H1 (cell line): ENCODE measurements around the gene ERVW-1. TPM values are rescaled to one million over a fixed set of nuclear protein-coding genes. Genes with fewer than 3 reads are reported as not detected.

Source experiments
- CTCF ChIA-PET: fragments of 300-600 bp; sonication (Branson Sonifier 250); formaldehyde crosslinking; loops from one replicate; lab custom pipeline; 2021; ENCODE audit not compliant: partially characterized antibody; lab: Charles Lee
- POLR2A ChIA-PET: fragments of 300-600 bp; sonication (Branson Sonifier 250); formaldehyde crosslinking; loops from one replicate; lab custom pipeline; 2021; ENCODE audit warnings: inconsistent platforms; ENCODE audit not compliant: partially characterized antibody; lab: Charles Lee
- DNase-seq, 2 experiments: peaks; one replicate each; pipeline versions ENCODE4 v3.0.0 to v3.0.0-alpha.2; 2010 to 2022; ENCODE audit warnings: low spot score in 2 of 2, low read depth in 1 of 2, mixed read lengths in 1 of 2
- FAIRE-seq: peaks from 2 replicates; lab custom pipeline; 2011; peaks lifted over from hg19 to GRCh38; lab: Jason Lieb, UNC
- H2AFZ ChIP-seq: 2 replicates; pipeline ENCODE4 v1.8.1; 2012; ENCODE audit warnings: low read length, inconsistent platforms
- H2AK5ac ChIP-seq: 2 replicates; pipeline ENCODE4 v1.6.1; 2013; ENCODE audit warnings: low read depth, low read length
- H2BK120ac ChIP-seq: replicated peaks from 2 replicates; pipeline ENCODE3; 2013; ENCODE audit warnings: low read depth, low read length, inconsistent platforms
- H2BK12ac ChIP-seq: 2 replicates; pipeline ENCODE4 v1.6.1; 2013; ENCODE audit warnings: low read depth, low read length
- H2BK15ac ChIP-seq: 2 replicates; pipeline ENCODE4 v1.6.1; 2013; ENCODE audit warnings: low read length
- H2BK20ac ChIP-seq: 2 replicates; pipeline ENCODE4 v1.6.1; 2013; ENCODE audit warnings: low read length
- H2BK5ac ChIP-seq: 2 replicates; pipeline ENCODE4 v1.6.1; 2013; ENCODE audit warnings: low read depth, low read length
- H3K14ac ChIP-seq: 2 replicates; pipeline ENCODE4 v1.6.1; 2013; ENCODE audit warnings: inconsistent platforms; ENCODE audit not compliant: insufficient read length
- H3K18ac ChIP-seq: 2 replicates; pipeline ENCODE4 v1.6.1; 2013; ENCODE audit warnings: low read length; ENCODE audit errors: extremely low read depth
- H3K23ac ChIP-seq: 2 replicates; pipeline ENCODE4 v1.6.1; 2013; ENCODE audit warnings: inconsistent platforms; ENCODE audit not compliant: insufficient read length
- H3K23me2 ChIP-seq: 2 replicates; pipeline ENCODE4 v1.6.1; 2013; ENCODE audit warnings: low read depth, low read length
- H3K27ac ChIP-seq: 2 replicates; pipeline ENCODE4 v1.6.1; 2011; ENCODE audit warnings: low read depth, low read length, inconsistent platforms
- H3K27me3 ChIP-seq, 4 experiments: replicated peaks in 1 of 4; 1 replicate in 1 of 4; 2 replicates in 3 of 4; pipeline versions ENCODE4 v1.6.1 to v1.8.1; 2011 to 2013; ENCODE audit warnings: low read length in 3 of 4, mild to moderate bottlenecking in 3 of 4, inconsistent platforms in 2 of 4, mixed read lengths in 2 of 4, moderate library complexity in 1 of 4; ENCODE audit not compliant: control insufficient read depth in 3 of 4, insufficient read depth in 3 of 4; ENCODE audit errors: extremely low read depth in 1 of 4
- H3K36me3 ChIP-seq, 4 experiments: 2 replicates each; pipeline versions ENCODE4 v1.6.1 to v1.8.1; 2011 to 2013; ENCODE audit warnings: mild to moderate bottlenecking in 4 of 4, low read length in 3 of 4, moderate library complexity in 2 of 4, control low read depth in 1 of 4, inconsistent platforms in 1 of 4; ENCODE audit not compliant: insufficient read depth in 4 of 4, control insufficient read depth in 2 of 4
- H3K4ac ChIP-seq: replicated peaks from 2 replicates; pipeline ENCODE3; 2013; ENCODE audit warnings: low read length, low read depth, mixed read lengths, inconsistent platforms; ENCODE audit not compliant: insufficient read length
- H3K4me1 ChIP-seq, 4 experiments: replicated peaks in 1 of 4; 1 replicate in 1 of 4; 2 replicates in 3 of 4; pipeline versions ENCODE4 v1.6.1 to v1.8.1; 2011 to 2013; ENCODE audit warnings: low read length in 3 of 4, inconsistent platforms in 2 of 4, mixed read lengths in 1 of 4; ENCODE audit not compliant: insufficient read depth in 4 of 4, control insufficient read depth in 3 of 4
- H3K4me2 ChIP-seq, 2 experiments: 2 replicates each; pipeline versions ENCODE4 v1.6.1 to v1.8.1; 2011 to 2013; ENCODE audit warnings: low read depth in 2 of 2, low read length in 2 of 2, control low read depth in 1 of 2, inconsistent platforms in 1 of 2, mild to moderate bottlenecking in 1 of 2; ENCODE audit not compliant: insufficient read depth in 1 of 2
- H3K4me3 ChIP-seq, 4 experiments: fragments of 200-600, 300-600 bp in 1 of 4; sonication (generic), shearing (Covaris generic), sonication (Bioruptor Twin) in 1 of 4; 2 replicates each; pipeline versions ENCODE4 v1.5.1 to v1.8.1; 2011 to 2016; ENCODE audit warnings: low read length in 4 of 4, low read depth in 3 of 4, control low read depth in 2 of 4, inconsistent platforms in 2 of 4, mild to moderate bottlenecking in 2 of 4, mixed read lengths in 1 of 4, moderate library complexity in 1 of 4; ENCODE audit not compliant: insufficient read depth in 2 of 4; ENCODE audit errors: extremely low read depth in 1 of 4
- H3K56ac ChIP-seq: replicated peaks from 2 replicates; pipeline ENCODE3; 2013; ENCODE audit warnings: low read depth, mild to moderate bottlenecking, mixed read lengths, low read length, inconsistent platforms; ENCODE audit not compliant: insufficient read length
- H3K79me1 ChIP-seq: 2 replicates; pipeline ENCODE4 v1.6.1; 2013; ENCODE audit warnings: low read depth, low read length, control low read depth
- H3K79me2 ChIP-seq, 2 experiments: 2 replicates each; pipeline versions ENCODE4 v1.6.1 to v1.8.1; 2012 to 2013; ENCODE audit warnings: low read length in 2 of 2, mild to moderate bottlenecking in 2 of 2, inconsistent platforms in 1 of 2; ENCODE audit not compliant: insufficient read depth in 2 of 2, control insufficient read depth in 1 of 2
- H3K9ac ChIP-seq, 4 experiments: replicated peaks in 1 of 4; 1 replicate in 1 of 4; 2 replicates in 3 of 4; pipeline versions ENCODE4 v1.6.1 to v1.8.1; 2011 to 2013; ENCODE audit warnings: low read depth in 3 of 4, low read length in 3 of 4, control low read depth in 2 of 4, mild to moderate bottlenecking in 2 of 4, moderate library complexity in 2 of 4, inconsistent platforms in 1 of 4; ENCODE audit errors: extremely low read depth in 1 of 4
- H3K9me3 ChIP-seq, 2 experiments: 2 replicates each; pipeline versions ENCODE4 v1.6.1 to v1.8.1; 2012 to 2013; ENCODE audit warnings: mild to moderate bottlenecking in 2 of 2, moderate library complexity in 2 of 2, control low read depth in 1 of 2, inconsistent platforms in 1 of 2, low read depth in 1 of 2, low read length in 1 of 2, mixed read lengths in 1 of 2; ENCODE audit not compliant: insufficient read depth in 2 of 2
- H4K20me1 ChIP-seq, 2 experiments: replicated peaks in 1 of 2; 2 replicates each; pipeline versions ENCODE3 to v1.8.1; 2011 to 2013; ENCODE audit warnings: inconsistent platforms in 2 of 2, low read length in 2 of 2, mild to moderate bottlenecking in 1 of 2; ENCODE audit not compliant: insufficient read depth in 2 of 2, control insufficient read depth in 1 of 2
- H4K5ac ChIP-seq: 2 replicates; pipeline ENCODE4 v1.6.1; 2013; ENCODE audit warnings: low read length, low read depth, mixed read lengths, inconsistent platforms; ENCODE audit not compliant: insufficient read length
- H4K8ac ChIP-seq: 2 replicates; pipeline ENCODE4 v1.8.0; 2013; ENCODE audit warnings: mild to moderate bottlenecking, moderate library complexity, low read length, inconsistent platforms; ENCODE audit not compliant: insufficient read depth; ENCODE audit errors: extremely low read depth
- H4K91ac ChIP-seq: replicated peaks from 2 replicates; pipeline ENCODE3; 2013; ENCODE audit warnings: low read length, mixed read lengths, inconsistent platforms; ENCODE audit not compliant: insufficient read length
- BRCA1 ChIP-seq: IDR thresholded peaks from 2 replicates; pipeline ENCODE4 v1.6.1; 2012; ENCODE audit warnings: low read depth, low read length, improper control_type of control experiment
- FOSL1 ChIP-seq: IDR thresholded peaks from 2 replicates; pipeline ENCODE4 v1.6.1; 2011; ENCODE audit warnings: mild to moderate bottlenecking, low read depth, low read length, moderate library complexity; ENCODE audit not compliant: insufficient read depth
- GTF2F1 ChIP-seq: IDR thresholded peaks from 2 replicates; pipeline ENCODE4 v1.6.1; 2012; ENCODE audit warnings: low read depth, low read length, improper control_type of control experiment, borderline replicate concordance
- SRF ChIP-seq: IDR thresholded peaks from 2 replicates; pipeline ENCODE4 v1.6.1; 2011; ENCODE audit warnings: mild to moderate bottlenecking, low read depth, low read length, moderate library complexity
- SUZ12 ChIP-seq: fragments of 200-600 bp; sonication (generic); IDR thresholded peaks from 2 replicates; pipeline ENCODE4 v1.6.1; 2012; ENCODE audit warnings: mild to moderate bottlenecking, inconsistent platforms, low read length, moderate library complexity, mixed read lengths
- WGBS, 2 experiments: shearing (Covaris generic) in 1 of 2; methylation state at CpG; one replicate each; pipeline versions ENCODE4 v1.1.6 to v1.1.7; 2013 to 2015; ENCODE audit warnings: low lambda C conversion rate in 2 of 2, mixed read lengths in 2 of 2, inconsistent platforms in 1 of 2, low coverage in 1 of 2, missing lambda C conversion rate in 1 of 2; ENCODE audit not compliant: insufficient replicate concordance in 2 of 2, insufficient coverage in 1 of 2, insufficient read length in 1 of 2; ENCODE audit errors: extremely low coverage in 1 of 2, missing lambda C conversion rate in 1 of 2; 5-methylcytosine and 5-hydroxymethylcytosine counted together
- polyA plus RNA-seq, 7 experiments: library from polyadenylated mRNA; depleted of rRNA in 3 of 7; stranded (reverse) in 5 of 7; unstranded in 2 of 7; fragments of >200 nt in 5 of 7; fragments of 200-250 nt in 2 of 7; gene quantifications; 1 replicate in 5 of 7; 2 replicates in 1 of 7; 4 replicates in 1 of 7; pipeline versions ENCODE4 v1.2.1 to v1.2.3, GENCODE V29; 2011 to 2013; ENCODE audit warnings: missing spikeins in 2 of 7, mixed read lengths in 2 of 7
- total RNA-seq: library from RNA; stranded (reverse); fragmentation: NEBNext Ultra II Directional; extraction: Animal tissue kit (Norgen Biotek cat#: 25700); gene quantifications from 2 replicates; pipeline ENCODE4 v1.2.1, GENCODE V29; 2021

Gene ERVW-1
- total and polyA plus RNA-seq, 2 of the 8 experiments (the other 6 are each of a cell fraction or from before 2014, with no cell fraction given) = 0.08 TPM; not detected in 1

- Histone ChIP-seq H3K9ac (no peak overlapping the region), H2BK5ac (no peak overlapping the region), H2AK5ac (no peak overlapping the region), H4K20me1 (peaks cover 0 to 1% of the 10 kb centered on the region in 2 experiments), H2BK12ac (no peak overlapping the region), H3K18ac (no peak overlapping the region), H3K4me3 (no peak overlapping the region), H3K27me3 (no peaks in the 10 kb centered on the region), H3K9me3 (no peaks in the 10 kb centered on the region), H2BK20ac (no peak overlapping the region), H2BK120ac (no peak overlapping the region), H2BK15ac (no peak overlapping the region), H3K4me2 (no peak overlapping the region), H3K79me1 (0 out of 2 replicates have a peak, but pooled peaks cover 2% of the 10 kb centered on the region), H2AFZ (no peak overlapping the region), H4K91ac (no peak overlapping the region), H4K8ac (no peak overlapping the region), H3K14ac (no peak overlapping the region), H3K4me1 (no peaks in the 10 kb centered on the region), H3K4ac (no peak overlapping the region), H3K23me2 (no peaks in the 10 kb centered on the region), H3K56ac (no peak overlapping the region), H3K79me2 (0 out of 4 replicates have a peak, but pooled peaks cover 0 to 6% of the 10 kb centered on the region in 2 experiments), H3K27ac (no peak overlapping the region), H3K23ac (no peak overlapping the region), H4K5ac (no peak overlapping the region), H3K36me3 (peaks cover 0 to 8% (median 8%) of the 10 kb centered on the region in 4 experiments; a peak in 4 of 8 replicates)
- FAIRE-seq (no peak), DNase-seq (no peak)
- 83% methylated on average over 1 of the region's 1 CpG; no CpG with 5 or more reads in 1 of the 2 experiments for WGBS, 2 experiments
- ChIA-PET POLR2A (no interaction called here), CTCF (no interaction called here)
- TF ChIP-seq FOSL1 (no peak), BRCA1 (no peak), SUZ12 (no peak), GTF2F1 (no peak), SRF (no peak)
These were observed 42.3 kb upstream of the ERVW-1 start for GRCh38 chr7:92520024-92520423.
